Activated CD8-positive, alpha-beta memory T cell treated with anti-CD3 and anti-CD28 coated beads, Interleukin-2, amount 10 ng/mL, durations not matched to agents 7 days and 5 days (primary cell): ENCODE measurements around the gene EHBP1L1. TPM values are rescaled to one million over a fixed set of nuclear protein-coding genes. Genes with fewer than 3 reads are reported as not detected.

ENCODE experiments used
- ATAC-seq: fragments of 150-1000 bp; cut with Tn5 transposase; one replicate; pipeline ENCODE4 v1.10.0; 2021; ENCODE audit warnings: moderate library complexity
- CTCF ChIA-PET: fragments of 350-600 bp; sonication (Branson Sonifier 250); formaldehyde crosslinking; loops from one replicate; lab custom pipeline; 2021; ENCODE audit warnings: antibody characterized with exemption; lab: Charles Lee
- DNase-seq: peaks from one replicate; pipeline ENCODE4 v3.0.0-alpha.2; 2020
- H3K27ac Mint-ChIP-seq: one replicate; pipeline ENCODE4 v1.8.0; 2021; ENCODE audit warnings: mild to moderate bottlenecking, mixed read lengths
- H3K27me3 Mint-ChIP-seq: one replicate; pipeline ENCODE4 v1.8.0; 2021; ENCODE audit warnings: mixed read lengths
- H3K36me3 Mint-ChIP-seq: one replicate; pipeline ENCODE4 v1.8.0; 2021; ENCODE audit warnings: mild to moderate bottlenecking, mixed read lengths
- H3K4me1 Mint-ChIP-seq: one replicate; pipeline ENCODE4 v1.8.0; 2021; ENCODE audit warnings: mixed read lengths
- H3K4me3 Mint-ChIP-seq: one replicate; pipeline ENCODE4 v1.8.0; 2021; ENCODE audit warnings: mild to moderate bottlenecking, moderate library complexity, mixed read lengths
- H3K9me3 Mint-ChIP-seq: one replicate; pipeline ENCODE4 v1.8.0; 2022; ENCODE audit warnings: low read depth, mixed read lengths
- total RNA-seq, 2 experiments: library from RNA; stranded (reverse); gene quantifications; one replicate each; pipeline ENCODE4 v1.2.3, GENCODE V29; 2021

Gene EHBP1L1
- total RNA-seq, 2 experiments from 2014 or later = 138 to 140 TPM

- Mint-ChIP-seq H3K4me3 (peak overlapping the region; percentile 85), H3K4me1 (peaks cover 56% of the 10 kb centered on the region), H3K27me3 (no peaks in the 10 kb centered on the region), H3K27ac (peak overlapping the region; percentile 70), H3K9me3 (no peaks in the 10 kb centered on the region), H3K36me3 (peaks cover 18% of the 10 kb centered on the region)
- ATAC-seq = no peak
- CTCF ChIA-PET = interaction anchor here (1.1 to 4.3 kb wide), 10 partner anchors 13 to 167 kb away, joined by 3 to 34 read pairs (median 6); partner anchors contain the start of gene SIPA1
- peak; percentile 57 for DNase-seq
These were observed 37.5 kb downstream of the EHBP1L1 start for GRCh38 chr11:65613091-65613928.

- H3K9me3 Mint-ChIP-seq = no peaks in the 10 kb centered on the region
- peak; percentile 100 for DNase-seq
- H3K4me3 Mint-ChIP-seq = peak within 1 kb of the TSS; percentile 85
- H3K4me1 Mint-ChIP-seq = peaks cover 44% of the 10 kb centered on the region
- peak; percentile 86 for ATAC-seq
- no peaks in the 10 kb centered on the region for H3K27me3 Mint-ChIP-seq
- peaks cover 22% of the 10 kb centered on the region for H3K36me3 Mint-ChIP-seq
- CTCF ChIA-PET = interaction anchor here (0.6 to 4.3 kb wide), 24 partner anchors 11 to 504 kb away, joined by 3 to 34 read pairs (median 4); partner anchors contain the start of genes EHBP1L1, FAM89B, KAT5 and MUS81
- H3K27ac Mint-ChIP-seq = peak within 1 kb of the TSS; percentile 96
These were observed 39.5 kb downstream of the EHBP1L1 start, which contains the start of gene PCNX3 for GRCh38 chr11:65615229-65615949. Gene PCNX3 (plus strand): TSS chr11:65615776. CDS start chr11:65616312, 536 bp downstream.

DNA sequence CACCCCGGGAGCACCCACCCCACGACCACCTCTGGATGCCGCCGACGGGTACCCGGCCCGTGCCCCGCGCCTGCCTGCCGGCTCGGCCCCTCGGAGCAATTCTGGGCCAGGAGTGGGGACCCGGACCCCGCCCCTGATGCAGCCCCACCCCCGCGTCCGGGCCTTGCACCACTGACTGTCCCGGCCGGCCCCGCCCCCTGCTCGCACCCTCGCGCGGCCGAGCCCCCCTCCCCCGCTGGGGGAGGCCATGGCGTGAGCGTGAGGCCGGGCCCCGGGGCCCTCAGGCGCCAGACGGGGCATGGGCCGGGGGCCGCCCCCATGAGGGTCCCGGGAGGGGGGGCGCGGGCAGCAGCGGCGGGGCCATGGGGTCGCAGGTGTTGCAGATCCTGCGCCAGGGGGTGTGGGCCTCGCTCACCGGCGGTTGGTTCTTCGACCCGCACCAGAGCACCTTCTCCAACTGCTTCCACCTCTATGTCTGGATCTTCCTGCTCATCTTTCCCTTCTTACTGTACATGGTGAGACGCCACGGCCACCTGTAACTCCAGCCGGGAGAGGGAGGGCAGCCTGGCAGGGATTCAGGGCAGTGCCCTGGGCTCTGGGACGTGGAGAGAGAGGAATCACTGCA lies 40.2 kb downstream of the EHBP1L1 start:
- Mint-ChIP-seq H3K9me3 (no peaks in the 10 kb centered on the region), H3K4me3 (peak overlapping the region; percentile 85), H3K27ac (peak overlapping the region; percentile 96), H3K27me3 (no peaks in the 10 kb centered on the region), H3K4me1 (peaks cover 38% of the 10 kb centered on the region), H3K36me3 (peaks cover 24% of the 10 kb centered on the region)
- ATAC-seq (peak; percentile 1), DNase-seq (peak; percentile 52)
- CTCF ChIA-PET = interaction anchor here (1.0 to 4.3 kb wide), 20 partner anchors 10 to 300 kb away, joined by 3 to 34 read pairs (median 6); partner anchors contain the start of genes FAM89B, KAT5, RNASEH2C and SIPA1

- CTCF ChIA-PET = interaction anchor here (1.0 to 2.3 kb wide), 9 partner anchors 9 to 163 kb away, joined by 3 to 8 read pairs (median 4); partner anchors contain the start of genes SIPA1 and ZNRD2
- Mint-ChIP-seq H3K27me3 (no peaks in the 10 kb centered on the region), H3K4me3 (peak overlapping the region; percentile 85), H3K9me3 (no peaks in the 10 kb centered on the region), H3K4me1 (peaks cover 34% of the 10 kb centered on the region), H3K36me3 (peaks cover 24% of the 10 kb centered on the region), H3K27ac (peak overlapping the region; percentile 92)
- ATAC-seq (no peak), DNase-seq (peak; percentile 62)
These were observed 40.7 kb downstream of the EHBP1L1 start for GRCh38 chr11:65616575-65617001.

- CTCF ChIA-PET = interaction anchor here (0.9 to 2.3 kb wide), 11 partner anchors 8 to 163 kb away, joined by 3 to 8 read pairs (median 4); partner anchors contain the start of genes FAM89B, KAT5, SIPA1 and ZNRD2
- peaks cover 29% of the 10 kb centered on the region for H3K4me1 Mint-ChIP-seq
- peaks cover 24% of the 10 kb centered on the region for H3K36me3 Mint-ChIP-seq
- H3K4me3 Mint-ChIP-seq = peak overlapping the region; percentile 85
- DNase-seq = no peak
- no peaks in the 10 kb centered on the region for H3K9me3 Mint-ChIP-seq
- no peaks in the 10 kb centered on the region for H3K27me3 Mint-ChIP-seq
- H3K27ac Mint-ChIP-seq = peak overlapping the region; percentile 92
- ATAC-seq = no peak
These were observed 41.4 kb downstream of the EHBP1L1 start for GRCh38 chr11:65617136-65617850.

- no peak overlapping the region for H3K4me3 Mint-ChIP-seq
- CTCF ChIA-PET = interaction anchor here (0.9 to 2.3 kb wide), 7 partner anchors 8 to 94 kb away, joined by 3 to 8 read pairs (median 3); partner anchors contain the start of genes FAM89B, KAT5 and SIPA1
- no peak overlapping the region for H3K27ac Mint-ChIP-seq
- peaks cover 20% of the 10 kb centered on the region for H3K4me1 Mint-ChIP-seq
- H3K9me3 Mint-ChIP-seq = no peaks in the 10 kb centered on the region
- ATAC-seq = no peak
- peaks cover 23% of the 10 kb centered on the region for H3K36me3 Mint-ChIP-seq
- H3K27me3 Mint-ChIP-seq = no peaks in the 10 kb centered on the region
- no peak for DNase-seq
These were observed 42.3 kb downstream of the EHBP1L1 start for GRCh38 chr11:65617990-65618751.

DNA sequence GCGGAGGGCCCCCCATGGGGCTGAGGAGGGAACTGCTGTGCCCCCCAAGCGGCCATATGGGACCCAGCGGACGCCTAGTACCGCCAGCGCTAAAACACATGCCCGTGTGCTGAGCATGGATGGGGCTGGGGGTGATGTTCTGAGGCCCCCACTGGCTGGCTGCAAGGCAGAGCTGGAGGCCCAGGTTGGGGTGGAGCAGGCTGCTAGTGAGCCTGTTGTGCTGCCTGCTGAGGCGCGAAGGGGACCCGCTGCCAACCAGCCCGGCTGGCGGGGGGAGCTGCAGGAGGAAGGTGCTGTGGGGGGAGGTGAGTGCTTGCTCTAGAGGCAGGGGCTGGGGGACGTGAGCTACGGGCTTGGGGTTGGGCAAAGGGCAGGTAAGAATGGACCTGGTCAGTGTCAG lies 42.9 kb downstream of the EHBP1L1 start:
- H3K9me3 Mint-ChIP-seq = no peaks in the 10 kb centered on the region
- H3K4me3 Mint-ChIP-seq = no peak overlapping the region
- ATAC-seq = no peak
- peaks cover 19% of the 10 kb centered on the region for H3K4me1 Mint-ChIP-seq
- H3K36me3 Mint-ChIP-seq = peaks cover 25% of the 10 kb centered on the region
- CTCF ChIA-PET = interaction anchor here (1.4 kb wide), 1 partner anchor 33 kb away, joined by 3 read pairs; no protein-coding TSS in a partner anchor
- H3K27me3 Mint-ChIP-seq = no peaks in the 10 kb centered on the region
- DNase-seq = no peak
- H3K27ac Mint-ChIP-seq = no peak overlapping the region

- ATAC-seq = no peak
- no peak for DNase-seq
- Mint-ChIP-seq H3K9me3 (no peaks in the 10 kb centered on the region), H3K4me3 (no peak overlapping the region), H3K27me3 (no peaks in the 10 kb centered on the region), H3K4me1 (peaks cover 19% of the 10 kb centered on the region), H3K36me3 (peaks cover 27% of the 10 kb centered on the region), H3K27ac (no peak overlapping the region)
- CTCF ChIA-PET = interaction anchor here (1.4 kb wide), 1 partner anchor 33 kb away, joined by 3 read pairs; no protein-coding TSS in a partner anchor
These were observed 43.6 kb downstream of the EHBP1L1 start for GRCh38 chr11:65619281-65619928.

- Mint-ChIP-seq H3K4me3 (no peak overlapping the region), H3K4me1 (peaks cover 19% of the 10 kb centered on the region), H3K36me3 (peaks cover 29% of the 10 kb centered on the region), H3K27me3 (no peaks in the 10 kb centered on the region), H3K27ac (no peak overlapping the region), H3K9me3 (no peaks in the 10 kb centered on the region)
- ATAC-seq (no peak), DNase-seq (no peak)
- CTCF ChIA-PET = no interaction called here
These were observed 44.8 kb downstream of the EHBP1L1 start for GRCh38 chr11:65620666-65621065.

DNA sequence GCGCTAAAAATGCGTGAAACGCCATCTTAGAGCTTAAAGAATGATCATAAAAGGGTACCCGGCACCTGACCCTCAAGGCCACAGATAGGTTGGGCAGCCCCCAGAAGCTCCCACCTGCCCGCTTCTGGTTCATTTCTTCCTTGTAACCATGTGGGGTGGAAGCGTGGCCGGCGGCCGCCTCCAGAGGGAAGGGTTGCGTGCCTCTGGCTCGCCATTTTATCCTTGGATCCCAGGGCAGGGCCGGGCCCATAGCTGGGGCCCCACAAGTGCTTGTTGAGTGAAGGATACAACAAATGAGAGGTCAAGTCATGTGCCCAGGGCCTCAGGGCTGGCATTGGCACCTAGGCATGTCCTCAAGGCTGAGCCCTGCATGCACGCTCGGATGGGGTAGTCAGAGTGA lies 45.6 kb downstream of the EHBP1L1 start:
- no peak overlapping the region for H3K4me3 Mint-ChIP-seq
- H3K27me3 Mint-ChIP-seq = no peaks in the 10 kb centered on the region
- CTCF ChIA-PET = no interaction called here
- H3K9me3 Mint-ChIP-seq = no peaks in the 10 kb centered on the region
- DNase-seq = no peak
- no peak overlapping the region for H3K27ac Mint-ChIP-seq
- H3K4me1 Mint-ChIP-seq = peaks cover 17% of the 10 kb centered on the region
- peaks cover 32% of the 10 kb centered on the region for H3K36me3 Mint-ChIP-seq
- no peak for ATAC-seq

DNA sequence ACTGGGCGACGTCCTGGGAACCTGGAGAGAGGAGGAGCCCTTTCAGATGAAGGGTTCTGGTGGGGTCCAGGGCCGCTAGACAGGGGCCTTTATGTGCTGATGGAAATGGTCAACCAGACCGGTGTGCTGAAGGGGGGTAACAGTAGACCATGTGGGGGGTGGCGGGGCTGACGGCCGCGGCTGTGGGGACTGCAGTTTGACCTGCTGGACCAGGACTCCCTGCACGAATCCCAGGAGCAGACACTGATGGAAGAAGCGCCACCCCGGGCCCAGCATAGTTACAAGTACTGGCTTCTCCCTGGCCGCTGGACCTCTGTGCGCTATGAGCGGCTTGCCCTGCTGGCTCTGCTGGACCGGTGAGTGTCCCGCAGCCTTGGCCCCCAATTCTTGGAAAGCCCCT lies 46.2 kb downstream of the EHBP1L1 start:
- peaks cover 26% of the 10 kb centered on the region for H3K36me3 Mint-ChIP-seq
- CTCF ChIA-PET = no interaction called here
- ATAC-seq = no peak

More for the DNA sequence above, 46.2 kb downstream of the EHBP1L1 start:
- H3K27ac Mint-ChIP-seq = no peak overlapping the region
- DNase-seq = no peak
- H3K4me3 Mint-ChIP-seq = no peak overlapping the region
- no peaks in the 10 kb centered on the region for H3K9me3 Mint-ChIP-seq
- peaks cover 11% of the 10 kb centered on the region for H3K4me1 Mint-ChIP-seq
- no peaks in the 10 kb centered on the region for H3K27me3 Mint-ChIP-seq
